H1 (cell line): ENCODE measurements around the gene NSF. TPM values are rescaled to one million over a fixed set of nuclear protein-coding genes. Genes with fewer than 3 reads are reported as not detected.
"Not testable (repeated sequence)": the region's sequence is repeated elsewhere in the genome, so short reads cannot be mapped to it uniquely, and the experiment has no call there.

Experiments
- CTCF ChIA-PET: fragments of 300-600 bp; sonication (Branson Sonifier 250); formaldehyde crosslinking; loops from one replicate; lab custom pipeline; 2021; ENCODE audit not compliant: partially characterized antibody; lab: Charles Lee
- POLR2A ChIA-PET: fragments of 300-600 bp; sonication (Branson Sonifier 250); formaldehyde crosslinking; loops from one replicate; lab custom pipeline; 2021; ENCODE audit warnings: inconsistent platforms; ENCODE audit not compliant: partially characterized antibody; lab: Charles Lee
- DNase-seq, 2 experiments: peaks; one replicate each; pipeline versions ENCODE4 v3.0.0 to v3.0.0-alpha.2; 2010 to 2022; ENCODE audit warnings: low spot score in 2 of 2, low read depth in 1 of 2, mixed read lengths in 1 of 2
- FAIRE-seq: peaks from 2 replicates; lab custom pipeline; 2011; peaks lifted over from hg19 to GRCh38; lab: Jason Lieb, UNC
- H2AFZ ChIP-seq: 2 replicates; pipeline ENCODE4 v1.8.1; 2012; ENCODE audit warnings: low read length, inconsistent platforms
- H2AK5ac ChIP-seq: 2 replicates; pipeline ENCODE4 v1.6.1; 2013; ENCODE audit warnings: low read depth, low read length
- H2BK120ac ChIP-seq: replicated peaks from 2 replicates; pipeline ENCODE3; 2013; ENCODE audit warnings: low read depth, low read length, inconsistent platforms
- H2BK12ac ChIP-seq: 2 replicates; pipeline ENCODE4 v1.6.1; 2013; ENCODE audit warnings: low read depth, low read length
- H2BK15ac ChIP-seq: 2 replicates; pipeline ENCODE4 v1.6.1; 2013; ENCODE audit warnings: low read length
- H2BK20ac ChIP-seq: 2 replicates; pipeline ENCODE4 v1.6.1; 2013; ENCODE audit warnings: low read length
- H2BK5ac ChIP-seq: 2 replicates; pipeline ENCODE4 v1.6.1; 2013; ENCODE audit warnings: low read depth, low read length
- H3K14ac ChIP-seq: 2 replicates; pipeline ENCODE4 v1.6.1; 2013; ENCODE audit warnings: inconsistent platforms; ENCODE audit not compliant: insufficient read length
- H3K18ac ChIP-seq: 2 replicates; pipeline ENCODE4 v1.6.1; 2013; ENCODE audit warnings: low read length; ENCODE audit errors: extremely low read depth
- H3K23ac ChIP-seq: 2 replicates; pipeline ENCODE4 v1.6.1; 2013; ENCODE audit warnings: inconsistent platforms; ENCODE audit not compliant: insufficient read length
- H3K23me2 ChIP-seq: 2 replicates; pipeline ENCODE4 v1.6.1; 2013; ENCODE audit warnings: low read depth, low read length
- H3K27ac ChIP-seq: 2 replicates; pipeline ENCODE4 v1.6.1; 2011; ENCODE audit warnings: low read depth, low read length, inconsistent platforms
- H3K27me3 ChIP-seq, 4 experiments: replicated peaks in 1 of 4; 1 replicate in 1 of 4; 2 replicates in 3 of 4; pipeline versions ENCODE4 v1.6.1 to v1.8.1; 2011 to 2013; ENCODE audit warnings: low read length in 3 of 4, mild to moderate bottlenecking in 3 of 4, inconsistent platforms in 2 of 4, mixed read lengths in 2 of 4, moderate library complexity in 1 of 4; ENCODE audit not compliant: control insufficient read depth in 3 of 4, insufficient read depth in 3 of 4; ENCODE audit errors: extremely low read depth in 1 of 4
- H3K36me3 ChIP-seq, 4 experiments: 2 replicates each; pipeline versions ENCODE4 v1.6.1 to v1.8.1; 2011 to 2013; ENCODE audit warnings: mild to moderate bottlenecking in 4 of 4, low read length in 3 of 4, moderate library complexity in 2 of 4, control low read depth in 1 of 4, inconsistent platforms in 1 of 4; ENCODE audit not compliant: insufficient read depth in 4 of 4, control insufficient read depth in 2 of 4
- H3K4ac ChIP-seq: replicated peaks from 2 replicates; pipeline ENCODE3; 2013; ENCODE audit warnings: low read length, low read depth, mixed read lengths, inconsistent platforms; ENCODE audit not compliant: insufficient read length
- H3K4me1 ChIP-seq, 4 experiments: replicated peaks in 1 of 4; 1 replicate in 1 of 4; 2 replicates in 3 of 4; pipeline versions ENCODE4 v1.6.1 to v1.8.1; 2011 to 2013; ENCODE audit warnings: low read length in 3 of 4, inconsistent platforms in 2 of 4, mixed read lengths in 1 of 4; ENCODE audit not compliant: insufficient read depth in 4 of 4, control insufficient read depth in 3 of 4
- H3K4me2 ChIP-seq, 2 experiments: 2 replicates each; pipeline versions ENCODE4 v1.6.1 to v1.8.1; 2011 to 2013; ENCODE audit warnings: low read depth in 2 of 2, low read length in 2 of 2, control low read depth in 1 of 2, inconsistent platforms in 1 of 2, mild to moderate bottlenecking in 1 of 2; ENCODE audit not compliant: insufficient read depth in 1 of 2
- H3K4me3 ChIP-seq, 4 experiments: fragments of 200-600, 300-600 bp in 1 of 4; sonication (generic), shearing (Covaris generic), sonication (Bioruptor Twin) in 1 of 4; 2 replicates each; pipeline versions ENCODE4 v1.5.1 to v1.8.1; 2011 to 2016; ENCODE audit warnings: low read length in 4 of 4, low read depth in 3 of 4, control low read depth in 2 of 4, inconsistent platforms in 2 of 4, mild to moderate bottlenecking in 2 of 4, mixed read lengths in 1 of 4, moderate library complexity in 1 of 4; ENCODE audit not compliant: insufficient read depth in 2 of 4; ENCODE audit errors: extremely low read depth in 1 of 4
- H3K56ac ChIP-seq: replicated peaks from 2 replicates; pipeline ENCODE3; 2013; ENCODE audit warnings: low read depth, mild to moderate bottlenecking, mixed read lengths, low read length, inconsistent platforms; ENCODE audit not compliant: insufficient read length
- H3K79me1 ChIP-seq: 2 replicates; pipeline ENCODE4 v1.6.1; 2013; ENCODE audit warnings: low read depth, low read length, control low read depth
- H3K79me2 ChIP-seq, 2 experiments: 2 replicates each; pipeline versions ENCODE4 v1.6.1 to v1.8.1; 2012 to 2013; ENCODE audit warnings: low read length in 2 of 2, mild to moderate bottlenecking in 2 of 2, inconsistent platforms in 1 of 2; ENCODE audit not compliant: insufficient read depth in 2 of 2, control insufficient read depth in 1 of 2
- H3K9ac ChIP-seq, 4 experiments: replicated peaks in 1 of 4; 1 replicate in 1 of 4; 2 replicates in 3 of 4; pipeline versions ENCODE4 v1.6.1 to v1.8.1; 2011 to 2013; ENCODE audit warnings: low read depth in 3 of 4, low read length in 3 of 4, control low read depth in 2 of 4, mild to moderate bottlenecking in 2 of 4, moderate library complexity in 2 of 4, inconsistent platforms in 1 of 4; ENCODE audit errors: extremely low read depth in 1 of 4
- H3K9me3 ChIP-seq, 2 experiments: 2 replicates each; pipeline versions ENCODE4 v1.6.1 to v1.8.1; 2012 to 2013; ENCODE audit warnings: mild to moderate bottlenecking in 2 of 2, moderate library complexity in 2 of 2, control low read depth in 1 of 2, inconsistent platforms in 1 of 2, low read depth in 1 of 2, low read length in 1 of 2, mixed read lengths in 1 of 2; ENCODE audit not compliant: insufficient read depth in 2 of 2
- H4K20me1 ChIP-seq, 2 experiments: replicated peaks in 1 of 2; 2 replicates each; pipeline versions ENCODE3 to v1.8.1; 2011 to 2013; ENCODE audit warnings: inconsistent platforms in 2 of 2, low read length in 2 of 2, mild to moderate bottlenecking in 1 of 2; ENCODE audit not compliant: insufficient read depth in 2 of 2, control insufficient read depth in 1 of 2
- H4K5ac ChIP-seq: 2 replicates; pipeline ENCODE4 v1.6.1; 2013; ENCODE audit warnings: low read length, low read depth, mixed read lengths, inconsistent platforms; ENCODE audit not compliant: insufficient read length
- H4K8ac ChIP-seq: 2 replicates; pipeline ENCODE4 v1.8.0; 2013; ENCODE audit warnings: mild to moderate bottlenecking, moderate library complexity, low read length, inconsistent platforms; ENCODE audit not compliant: insufficient read depth; ENCODE audit errors: extremely low read depth
- H4K91ac ChIP-seq: replicated peaks from 2 replicates; pipeline ENCODE3; 2013; ENCODE audit warnings: low read length, mixed read lengths, inconsistent platforms; ENCODE audit not compliant: insufficient read length
- WGBS, 2 experiments: shearing (Covaris generic) in 1 of 2; methylation state at CpG; one replicate each; pipeline versions ENCODE4 v1.1.6 to v1.1.7; 2013 to 2015; ENCODE audit warnings: low lambda C conversion rate in 2 of 2, mixed read lengths in 2 of 2, inconsistent platforms in 1 of 2, low coverage in 1 of 2, missing lambda C conversion rate in 1 of 2; ENCODE audit not compliant: insufficient replicate concordance in 2 of 2, insufficient coverage in 1 of 2, insufficient read length in 1 of 2; ENCODE audit errors: extremely low coverage in 1 of 2, missing lambda C conversion rate in 1 of 2; 5-methylcytosine and 5-hydroxymethylcytosine counted together
- polyA plus RNA-seq, 7 experiments: library from polyadenylated mRNA; depleted of rRNA in 3 of 7; stranded (reverse) in 5 of 7; unstranded in 2 of 7; fragments of >200 nt in 5 of 7; fragments of 200-250 nt in 2 of 7; gene quantifications; 1 replicate in 5 of 7; 2 replicates in 1 of 7; 4 replicates in 1 of 7; pipeline versions ENCODE4 v1.2.1 to v1.2.3, GENCODE V29; 2011 to 2013; ENCODE audit warnings: missing spikeins in 2 of 7, mixed read lengths in 2 of 7
- total RNA-seq: library from RNA; stranded (reverse); fragmentation: NEBNext Ultra II Directional; extraction: Animal tissue kit (Norgen Biotek cat#: 25700); gene quantifications from 2 replicates; pipeline ENCODE4 v1.2.1, GENCODE V29; 2021

NSF gene
- total and polyA plus RNA-seq, 2 of the 8 experiments (the other 6 are each of a cell fraction or from before 2014, with no cell fraction given), result 13.0 to 27.7 TPM

- H4K5ac ChIP-seq, H2BK12ac ChIP-seq, H4K20me1 ChIP-seq, H4K8ac ChIP-seq, H3K36me3 ChIP-seq, CTCF ChIA-PET, H3K56ac ChIP-seq, H4K91ac ChIP-seq, H3K4me2 ChIP-seq, H2BK120ac ChIP-seq, H3K27ac ChIP-seq, H2AFZ ChIP-seq, H2BK15ac ChIP-seq, H3K14ac ChIP-seq, H3K4me1 ChIP-seq, H2AK5ac ChIP-seq, H2BK20ac ChIP-seq, H2BK5ac ChIP-seq, DNase-seq, H3K18ac ChIP-seq, H3K4ac ChIP-seq, H3K23ac ChIP-seq, FAIRE-seq, H3K79me1 ChIP-seq, H3K9ac ChIP-seq, POLR2A ChIA-PET, H3K27me3 ChIP-seq, H3K9me3 ChIP-seq, H3K23me2 ChIP-seq, H3K79me2 ChIP-seq: not testable (repeated sequence)
- WGBS, 2 experiments, result 57% methylated on average over 2 of the region's 18 CpGs; no CpG with 5 or more reads in 1 of the 2 experiments
- H3K4me3 ChIP-seq, result peak overlapping the region in 1 of 4 experiments; percentile 10; a peak in 1 of 8 replicates
Measured at GRCh38 chr17:46580082-46580481, 10.4 kb upstream of the NSF start.

- H3K23me2 ChIP-seq, DNase-seq, H2AK5ac ChIP-seq, H3K9me3 ChIP-seq, H2BK120ac ChIP-seq, H4K5ac ChIP-seq, POLR2A ChIA-PET, H3K4me3 ChIP-seq, H2BK20ac ChIP-seq, H3K27ac ChIP-seq, H3K14ac ChIP-seq, H2AFZ ChIP-seq, H3K79me2 ChIP-seq, H3K79me1 ChIP-seq, H3K4me2 ChIP-seq, CTCF ChIA-PET, H3K4me1 ChIP-seq, H3K4ac ChIP-seq, H3K9ac ChIP-seq, H3K18ac ChIP-seq, H3K36me3 ChIP-seq, H2BK15ac ChIP-seq, H4K8ac ChIP-seq, FAIRE-seq, H2BK12ac ChIP-seq, H3K23ac ChIP-seq, H2BK5ac ChIP-seq, H3K27me3 ChIP-seq, H4K91ac ChIP-seq, H4K20me1 ChIP-seq, H3K56ac ChIP-seq: not testable (repeated sequence)
- WGBS, 2 experiments, result no CpG with 5 or more reads among the region's 3 CpGs
Measured at GRCh38 chr17:46585444-46585843, 5.0 kb upstream of the NSF start.
